Transverse colon (tissue), 4 donors: ENCODE data around the gene TJP1.

Source experiments
- CTCF ChIP-seq, 5 experiments: fragments of 200-600 bp in 3 of 5; fragments of 450-650 bp in 2 of 5; sonication (generic) in 3 of 5; IDR thresholded peaks; 1 replicate in 2 of 5; 2 replicates in 3 of 5; pipeline ENCODE4 v1.5.1; 2016 to 2017; ENCODE audit warnings: antibody characterized with exemption in 5 of 5, inconsistent platforms in 3 of 5, mild to moderate bottlenecking in 2 of 5, moderate library complexity in 1 of 5
- POLR2A ChIP-seq: fragments of 450-650 bp; IDR thresholded peaks from one replicate; pipeline ENCODE4 v1.6.1; 2016; ENCODE audit warnings: antibody characterized with exemption, mild to moderate bottlenecking, moderate library complexity
- POLR2AphosphoS5 ChIP-seq, 3 donors: sonication (generic); formaldehyde crosslinking; IDR thresholded peaks; one replicate each; pipeline ENCODE4 v1.6.1; 2016; ENCODE audit warnings: antibody characterized with exemption in 3 of 3

GRCh38 chr15:29680465-29681165 is 141.7 kb downstream of the TJP1 start:
- TF ChIP-seq CTCF (IDR thresholded peaks at IDR 0.05) (no peak), POLR2A (no peak), POLR2AphosphoS5 (IDR thresholded peaks at IDR 0.05) (no peak)
